Effector memory CD4-positive, alpha-beta T cell (primary cell): ENCODE measurements around the gene CDA.

Experiments used
- DNase-seq, 3 donors: peaks; one replicate each; pipeline ENCODE4 v3.0.0-alpha.2; 2020
- H3K27ac ChIP-seq: 2 replicates; pipeline ENCODE4 v1.7.0; 2013; ENCODE audit warnings: mild to moderate bottlenecking, low read length, moderate library complexity; ENCODE audit not compliant: insufficient read depth, poor library complexity, severe bottlenecking
- H3K27me3 ChIP-seq: replicated peaks from 2 replicates; pipeline ENCODE4 v1.7.0; 2013; ENCODE audit warnings: mild to moderate bottlenecking, low read length; ENCODE audit not compliant: insufficient read depth, control insufficient read depth, poor library complexity, severe bottlenecking
- H3K36me3 ChIP-seq: 2 replicates; pipeline ENCODE4 v1.7.0; 2013; ENCODE audit warnings: mild to moderate bottlenecking, low read length, moderate library complexity; ENCODE audit not compliant: control insufficient read depth, insufficient read depth
- H3K4me1 ChIP-seq: 2 replicates; pipeline ENCODE4 v1.7.0; 2013; ENCODE audit warnings: low read length, mild to moderate bottlenecking; ENCODE audit not compliant: control insufficient read depth, insufficient read depth, poor library complexity, severe bottlenecking
- H3K4me3 ChIP-seq: 2 replicates; pipeline ENCODE4 v1.7.0; 2013; ENCODE audit warnings: low read length, low read depth, mild to moderate bottlenecking; ENCODE audit not compliant: insufficient read depth, poor library complexity, severe bottlenecking
- H3K9me3 ChIP-seq: 2 replicates; pipeline ENCODE4 v1.7.0; 2013; ENCODE audit warnings: mild to moderate bottlenecking, low read length, moderate library complexity; ENCODE audit not compliant: control insufficient read depth

CDA gene

DNA sequence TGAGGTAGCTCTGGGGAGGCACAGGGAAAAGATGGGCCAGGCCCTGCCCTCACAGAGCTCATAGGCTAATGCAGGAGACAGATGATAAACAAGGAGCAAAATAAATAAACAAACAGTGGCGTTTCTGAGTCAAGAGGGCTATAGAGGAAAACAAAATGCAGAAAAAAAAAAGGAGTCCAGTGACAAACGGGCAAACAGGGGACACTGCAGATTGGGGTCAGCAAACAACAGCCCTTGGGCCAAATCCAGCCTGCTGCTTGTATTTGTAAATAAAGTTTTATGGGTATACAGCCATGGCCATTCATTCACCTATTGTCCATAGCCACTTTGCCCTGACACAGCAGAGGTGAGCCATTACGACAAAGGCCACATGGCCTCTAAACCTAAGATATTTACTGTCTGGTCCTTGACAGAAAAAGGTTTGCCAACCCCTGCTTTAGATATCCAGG is 25.3 kb downstream of the CDA start:
- DNase-seq: no peak
- H3K4me1 ChIP-seq: no peaks in the 10 kb centered on the region
- H3K9me3 ChIP-seq: no peaks in the 10 kb centered on the region
- no peaks in the 10 kb centered on the region for H3K36me3 ChIP-seq
- no peaks in the 10 kb centered on the region for H3K27me3 ChIP-seq
- H3K27ac ChIP-seq: no peak overlapping the region
- no peak overlapping the region for H3K4me3 ChIP-seq

DNA sequence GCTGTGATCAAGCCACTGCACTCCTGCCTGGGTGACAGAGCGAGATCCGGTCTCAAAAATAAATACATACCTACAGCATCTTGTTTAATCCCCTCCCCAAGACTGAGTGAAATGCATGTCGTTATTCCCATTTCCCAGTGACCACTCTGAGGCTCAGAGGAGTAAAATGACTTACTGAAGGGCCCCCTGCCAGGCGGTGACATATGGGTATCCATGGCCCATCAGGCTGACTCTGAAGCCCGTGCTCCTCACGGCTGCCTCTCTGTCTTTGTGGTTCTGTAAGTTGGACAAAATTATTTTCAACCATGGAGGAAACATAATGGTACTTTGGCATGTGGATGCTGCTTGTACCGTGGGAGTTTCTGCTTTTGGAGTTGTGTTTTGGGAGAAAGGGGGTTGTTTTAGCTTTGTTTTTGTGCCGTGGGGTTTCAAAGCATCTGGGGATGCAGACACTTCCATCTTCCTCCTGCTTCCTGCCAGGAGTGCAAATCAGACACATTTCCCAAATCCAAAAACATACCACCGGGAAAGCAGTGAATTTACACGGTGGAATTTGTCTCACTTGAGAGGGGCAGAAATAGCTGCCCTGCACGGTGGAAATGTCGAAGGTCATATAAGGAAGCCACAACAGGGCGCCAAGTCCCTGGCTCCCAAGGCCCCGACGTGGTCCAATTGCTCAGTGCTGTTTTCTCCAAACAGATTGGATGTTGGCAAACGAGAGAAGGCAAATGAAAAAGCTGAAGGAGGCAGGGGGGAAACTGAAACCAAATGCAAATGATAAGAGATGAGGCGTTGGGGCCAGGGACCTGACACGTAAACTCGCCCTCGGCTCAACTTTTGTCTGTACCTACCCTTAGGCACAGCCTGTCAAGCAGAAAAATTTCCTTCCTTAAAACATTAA is 27.3 kb downstream of the CDA start:
- Histone ChIP-seq H3K4me1 (no peaks in the 10 kb centered on the region), H3K27ac (no peak overlapping the region), H3K9me3 (no peaks in the 10 kb centered on the region), H3K4me3 (no peak overlapping the region), H3K27me3 (no peaks in the 10 kb centered on the region), H3K36me3 (no peaks in the 10 kb centered on the region)
- no peak for DNase-seq

DNA sequence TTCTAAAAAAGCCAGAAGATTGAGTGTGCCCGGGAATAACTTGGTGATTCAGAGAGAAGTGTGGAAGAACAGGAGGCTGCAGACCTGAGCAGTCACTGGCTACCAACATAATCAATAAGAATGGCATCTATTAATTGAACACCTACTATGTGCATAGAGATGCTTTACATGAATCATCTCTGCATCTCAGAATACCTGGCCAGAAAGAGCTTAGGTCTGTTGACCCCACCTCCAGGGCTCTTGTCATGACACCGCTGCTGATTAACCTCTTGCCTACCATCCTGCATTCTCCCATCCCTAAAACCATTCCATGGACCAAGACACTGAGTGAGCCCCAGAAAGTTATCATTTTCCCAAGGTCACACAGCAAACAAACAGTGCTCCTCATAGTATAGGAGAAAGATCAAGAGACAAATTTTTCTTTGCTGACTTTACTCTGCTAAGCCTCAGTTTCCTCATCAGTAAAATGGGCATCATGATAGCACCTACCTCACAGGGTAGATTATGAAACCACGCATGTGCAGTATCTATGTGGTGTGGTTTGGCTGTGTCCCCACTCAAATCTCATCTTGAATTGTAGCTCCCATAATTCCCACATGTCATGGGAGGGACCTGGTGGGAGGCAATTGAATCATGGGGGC is 28.1 kb downstream of the CDA start:
- no peak overlapping the region for H3K27ac ChIP-seq
- no peaks in the 10 kb centered on the region for H3K36me3 ChIP-seq
- no peaks in the 10 kb centered on the region for H3K4me1 ChIP-seq
- H3K9me3 ChIP-seq: no peaks in the 10 kb centered on the region
- no peaks in the 10 kb centered on the region for H3K27me3 ChIP-seq
- no peak for DNase-seq
- H3K4me3 ChIP-seq: no peak overlapping the region

DNA sequence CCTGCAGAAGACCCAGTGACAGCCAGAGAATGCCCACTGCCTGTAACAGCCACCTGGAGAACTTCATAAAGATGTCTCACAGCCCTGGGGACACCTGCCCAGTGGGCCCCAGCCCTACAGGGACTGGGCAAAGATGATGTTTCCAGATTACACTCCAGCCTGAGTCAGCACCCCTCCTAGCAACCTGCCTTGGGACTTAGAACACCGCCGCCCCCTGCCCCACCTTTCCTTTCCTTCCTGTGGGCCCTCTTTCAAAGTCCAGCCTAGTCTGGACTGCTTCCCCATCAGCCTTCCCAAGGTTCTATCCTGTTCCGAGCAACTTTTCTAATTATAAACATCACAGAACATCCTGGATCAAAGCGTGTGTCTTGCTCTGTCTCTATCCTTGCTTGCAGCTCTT is 29.7 kb downstream of the CDA start:
- no peaks in the 10 kb centered on the region for H3K4me1 ChIP-seq
- H3K27me3 ChIP-seq: no peaks in the 10 kb centered on the region
- no peak overlapping the region for H3K27ac ChIP-seq
- H3K4me3 ChIP-seq: no peak overlapping the region
- no peaks in the 10 kb centered on the region for H3K9me3 ChIP-seq
- no peak for DNase-seq
- H3K36me3 ChIP-seq: no peaks in the 10 kb centered on the region

DNA sequence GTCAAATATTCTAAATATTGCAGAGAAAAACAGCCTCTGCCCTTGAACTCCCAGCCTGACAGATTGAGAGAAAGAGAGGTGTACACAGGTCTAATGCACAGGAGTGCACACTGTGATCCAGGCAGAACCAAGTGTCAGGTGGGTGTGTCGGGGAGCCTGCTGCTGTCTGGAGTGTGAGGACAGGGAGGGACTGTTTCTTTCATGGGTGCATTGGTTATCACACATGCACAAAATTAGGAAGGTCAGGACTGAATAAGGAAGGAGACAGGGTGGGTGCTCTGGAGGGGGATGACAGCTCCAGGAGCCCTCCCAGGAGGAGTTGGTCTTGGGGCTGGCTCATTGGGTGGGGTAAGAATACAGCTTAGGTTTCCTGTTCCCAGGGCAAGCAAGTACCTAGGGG is 31.1 kb downstream of the CDA start:
- Histone ChIP-seq H3K27me3 (no peaks in the 10 kb centered on the region), H3K27ac (no peak overlapping the region), H3K4me1 (no peaks in the 10 kb centered on the region), H3K9me3 (no peaks in the 10 kb centered on the region), H3K4me3 (no peak overlapping the region), H3K36me3 (no peaks in the 10 kb centered on the region)
- no peak for DNase-seq

DNA sequence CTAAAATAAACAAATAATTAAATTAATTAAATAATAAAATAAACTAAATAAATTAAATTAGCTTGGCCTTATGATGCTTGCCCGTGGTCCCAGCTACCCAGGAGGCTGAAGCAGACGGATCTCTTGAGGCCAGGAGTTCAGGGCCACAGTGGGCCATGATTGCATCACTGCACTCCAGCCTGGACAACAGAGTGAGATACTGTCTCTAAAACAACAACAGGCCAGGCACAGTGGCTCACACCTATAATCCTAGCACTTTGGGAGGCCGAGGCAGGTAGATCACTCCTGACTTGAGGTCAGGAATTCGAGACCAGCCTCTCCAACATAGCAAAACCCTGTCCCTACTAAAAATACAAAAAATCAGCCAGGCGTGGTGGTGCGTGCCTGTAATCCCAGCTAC is 32.1 kb downstream of the CDA start:
- H3K4me3 ChIP-seq: no peak overlapping the region
- H3K36me3 ChIP-seq: no peaks in the 10 kb centered on the region
- H3K27ac ChIP-seq: no peak overlapping the region
- no peaks in the 10 kb centered on the region for H3K4me1 ChIP-seq
- no peaks in the 10 kb centered on the region for H3K27me3 ChIP-seq
- no peaks in the 10 kb centered on the region for H3K9me3 ChIP-seq
- DNase-seq: no peak

DNA sequence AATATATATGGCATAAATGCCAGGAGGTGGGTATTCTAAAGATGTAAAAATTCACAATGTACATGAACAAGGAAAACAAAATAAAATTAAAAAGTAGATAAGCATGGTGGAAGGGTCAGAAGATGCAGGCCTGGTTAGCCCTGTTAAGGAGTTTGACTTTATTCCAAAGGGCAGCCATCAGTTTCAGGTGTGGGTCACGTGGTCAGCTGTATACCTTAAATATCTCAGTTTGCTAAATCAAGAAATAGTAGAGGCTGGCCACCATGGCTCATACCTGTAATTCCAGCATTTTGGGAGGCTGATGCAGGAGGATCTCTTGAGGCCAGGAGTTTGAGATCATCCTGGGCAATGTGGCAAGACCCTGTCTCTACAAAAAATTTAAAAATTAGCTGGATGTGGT is 35.8 kb downstream of the CDA start:
- H3K4me3 ChIP-seq: no peak overlapping the region
- no peaks in the 10 kb centered on the region for H3K27me3 ChIP-seq
- no peak overlapping the region for H3K27ac ChIP-seq
- no peaks in the 10 kb centered on the region for H3K4me1 ChIP-seq
- no peaks in the 10 kb centered on the region for H3K36me3 ChIP-seq
- DNase-seq: no peak
- H3K9me3 ChIP-seq: no peaks in the 10 kb centered on the region

DNA sequence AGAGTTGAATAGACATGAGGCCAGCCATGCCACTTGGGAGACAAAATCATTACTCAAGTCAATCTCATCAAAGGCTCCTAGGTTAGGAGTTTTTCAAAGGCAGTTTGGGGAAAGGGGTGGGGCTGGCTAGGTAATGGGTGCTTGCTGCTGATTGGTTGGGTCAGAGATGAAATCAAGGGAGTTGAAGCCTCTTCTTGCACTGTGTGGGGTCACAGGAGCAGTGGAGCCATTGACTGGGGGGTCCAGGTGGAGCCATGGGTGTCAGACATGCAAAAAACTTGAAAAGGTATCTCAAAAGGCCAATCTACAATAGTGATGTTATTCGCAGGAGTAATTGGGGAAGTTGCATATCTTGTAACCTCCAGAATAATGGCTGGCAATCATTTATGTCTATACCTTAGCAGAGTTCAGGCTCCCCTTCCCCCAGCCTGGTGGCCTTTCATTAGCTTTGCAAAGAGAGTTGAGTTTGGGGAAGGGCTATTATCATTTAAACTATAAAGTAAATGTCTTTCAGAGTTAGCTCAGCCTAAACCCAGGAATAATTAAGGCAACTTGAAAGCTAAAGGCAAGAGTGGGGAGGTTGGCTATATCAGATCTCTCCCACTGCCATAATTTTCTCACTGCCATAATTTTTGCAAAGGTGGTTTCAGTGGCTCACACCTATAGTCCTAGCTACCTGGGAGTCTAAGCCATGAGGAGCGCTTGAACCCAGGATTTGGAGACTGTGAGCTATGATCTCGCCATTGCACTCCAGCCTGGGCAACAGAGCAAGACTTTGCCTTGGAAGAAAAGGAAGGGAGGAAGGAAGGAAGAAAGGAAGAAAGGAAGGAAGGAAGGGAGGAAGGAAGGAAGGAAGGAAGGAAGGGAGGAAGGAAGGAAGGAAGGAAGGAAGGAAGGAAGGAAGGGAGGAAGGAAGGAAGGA is 36.5 kb downstream of the CDA start:
- no peaks in the 10 kb centered on the region for H3K36me3 ChIP-seq
- no peaks in the 10 kb centered on the region for H3K27me3 ChIP-seq
- no peaks in the 10 kb centered on the region for H3K9me3 ChIP-seq
- H3K4me1 ChIP-seq: no peaks in the 10 kb centered on the region
- no peak for DNase-seq
- no peak overlapping the region for H3K4me3 ChIP-seq
- H3K27ac ChIP-seq: no peak overlapping the region

DNA sequence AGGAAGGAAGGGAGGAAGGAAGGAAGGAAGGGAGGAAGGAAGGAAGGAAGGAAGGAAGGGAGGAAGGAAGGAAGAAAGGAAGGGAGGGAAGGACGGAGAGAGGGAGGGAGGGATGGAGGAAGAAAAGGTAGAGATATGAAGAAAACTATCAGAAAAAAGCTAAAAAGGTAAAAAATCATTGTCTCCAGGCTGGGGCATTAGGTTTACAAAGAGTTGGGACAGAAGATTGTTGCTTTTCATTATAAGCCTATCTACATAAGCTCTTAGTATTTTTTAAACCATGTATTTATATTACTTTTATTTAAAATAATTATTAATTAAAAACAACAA is 37.2 kb downstream of the CDA start:
- no peak for DNase-seq
- Histone ChIP-seq H3K4me3 (no peak overlapping the region), H3K4me1 (no peaks in the 10 kb centered on the region), H3K36me3 (no peaks in the 10 kb centered on the region), H3K27ac (no peak overlapping the region), H3K9me3 (no peaks in the 10 kb centered on the region), H3K27me3 (no peaks in the 10 kb centered on the region)

DNA sequence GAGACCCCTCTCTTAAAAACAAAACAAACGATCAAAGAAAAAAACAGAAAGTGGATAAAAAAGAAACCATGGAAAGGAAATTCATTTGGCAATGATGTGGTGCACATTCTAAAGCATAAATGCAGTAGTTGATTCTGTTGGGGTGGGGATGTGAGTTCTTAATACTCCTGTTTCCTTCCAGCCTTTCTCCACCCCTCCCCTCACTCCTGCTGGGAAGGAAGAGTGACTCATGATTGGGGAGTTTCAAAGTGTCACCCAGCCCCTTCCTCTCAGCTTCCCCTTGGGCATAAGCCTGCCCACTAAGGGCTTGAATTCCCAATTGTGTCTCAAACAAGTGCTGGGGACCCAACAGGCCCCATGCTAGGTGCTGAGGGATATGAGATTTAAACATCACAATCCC is 37.6 kb downstream of the CDA start:
- DNase-seq: no peak
- Histone ChIP-seq H3K9me3 (no peaks in the 10 kb centered on the region), H3K27ac (no peak overlapping the region), H3K36me3 (no peaks in the 10 kb centered on the region), H3K4me1 (no peaks in the 10 kb centered on the region), H3K4me3 (no peak overlapping the region), H3K27me3 (no peaks in the 10 kb centered on the region)
